HG03280 (cell line): ENCODE measurements around the gene PRDM8.
"Not testable (repeated sequence)": the region's sequence is repeated elsewhere in the genome, so short reads cannot be mapped to it uniquely, and the experiment has no call there.

ENCODE experiments used
- ATAC-seq: cut with Tn5 transposase; IDR thresholded peaks from one replicate; pipeline ENCODE4 v1.9.1; 2021; ENCODE audit warnings: mild to moderate bottlenecking, moderate library complexity; ENCODE audit not compliant: unreplicated experiment

PRDM8 gene

DNA sequence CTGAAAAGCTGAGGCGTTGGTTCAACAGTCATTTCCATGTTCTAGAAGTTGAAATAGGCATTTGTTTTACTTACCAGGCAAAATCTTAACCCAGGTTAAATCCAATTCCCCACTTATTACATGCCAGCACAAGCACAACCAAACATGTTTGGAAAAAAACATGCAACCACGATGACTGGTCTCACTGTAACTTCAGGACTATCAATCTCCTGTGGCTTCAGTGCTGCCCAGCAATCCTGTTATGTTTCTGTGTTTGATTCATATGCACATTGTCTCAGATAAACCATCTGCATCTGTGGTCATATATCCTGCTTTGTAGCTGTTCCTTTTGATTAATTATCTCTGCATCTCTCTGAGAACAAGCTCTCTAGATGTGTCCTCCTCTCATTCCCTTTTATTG is 28.3 kb downstream of the PRDM8 start:
- ATAC-seq: no peak

DNA sequence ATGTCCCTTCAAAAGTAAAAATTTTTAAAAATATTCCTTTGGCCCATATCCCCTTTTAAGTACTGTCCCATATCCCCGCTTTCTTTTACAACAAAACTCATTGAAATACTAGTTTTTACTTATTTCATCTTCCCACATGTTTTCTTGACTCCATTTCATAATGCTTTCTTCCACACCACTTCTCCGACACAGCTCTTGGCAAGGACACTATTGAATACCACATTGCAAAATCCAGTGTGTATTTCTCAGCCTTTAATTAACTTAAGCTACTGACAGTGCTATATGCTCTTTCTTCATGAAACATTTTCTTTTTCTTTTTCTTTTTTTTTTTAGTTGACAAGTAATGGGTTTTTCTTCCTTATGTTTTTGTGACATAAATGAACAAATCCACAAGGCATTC is 28.8 kb downstream of the PRDM8 start:
- ATAC-seq: no peak

DNA sequence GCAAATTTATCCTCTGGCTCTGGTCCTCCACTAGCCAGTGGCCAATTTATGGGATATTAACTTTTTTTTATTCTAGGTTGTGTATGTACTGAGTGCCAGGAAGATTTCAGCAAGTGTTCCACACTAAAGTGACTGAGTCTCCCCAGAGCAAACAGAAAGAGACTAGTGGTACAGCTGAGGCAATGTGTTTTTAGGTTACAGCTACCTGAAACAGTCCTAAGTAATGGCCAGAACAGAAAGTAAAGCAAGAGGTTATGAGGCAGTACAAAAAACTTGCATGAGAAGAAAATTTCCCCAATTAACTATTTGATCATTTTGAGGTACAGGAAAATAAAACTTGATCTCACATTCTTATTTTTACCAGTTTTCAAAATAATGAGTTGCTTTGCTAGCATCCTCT is 31.2 kb downstream of the PRDM8 start:
- peak; percentile 63 for ATAC-seq

DNA sequence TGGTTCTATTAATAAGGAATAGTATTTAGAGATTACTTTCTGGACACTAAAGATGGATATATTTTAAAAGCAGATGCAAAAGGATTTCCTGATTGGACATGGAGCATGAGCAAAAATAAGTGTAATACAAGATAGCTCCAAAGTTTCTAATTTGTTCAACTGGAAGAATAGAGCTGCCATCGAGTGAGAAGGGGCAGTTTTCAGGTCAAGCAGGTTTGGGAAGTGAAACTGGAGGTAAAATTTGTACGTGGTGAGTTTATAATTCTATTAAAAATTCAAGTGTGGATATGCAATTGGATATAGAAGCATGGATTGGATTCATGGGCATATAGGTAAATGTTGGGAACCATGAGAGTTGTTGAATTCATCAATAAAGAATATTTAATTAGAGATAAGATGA is 31.8 kb downstream of the PRDM8 start:
- no peak for ATAC-seq

DNA sequence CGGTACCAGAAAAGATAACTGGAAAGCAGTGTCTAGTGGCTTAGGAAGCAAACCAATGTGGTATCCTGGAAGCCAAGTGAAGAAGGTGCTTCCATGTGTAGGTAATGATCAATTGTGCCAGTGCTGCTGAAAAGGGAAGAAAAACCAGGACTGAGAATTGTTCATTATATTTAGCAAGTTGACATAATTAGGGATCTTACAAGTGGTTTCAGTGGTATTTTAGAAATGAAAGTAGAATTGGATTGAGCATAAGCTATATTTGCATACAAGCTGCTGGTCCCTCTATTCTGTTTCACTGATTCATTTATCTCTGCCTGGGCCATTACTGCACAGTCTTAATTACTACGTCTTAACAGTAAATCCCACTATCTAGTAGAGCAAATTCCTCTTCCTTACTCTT is 32.3 kb downstream of the PRDM8 start:
- peak; percentile 86 for ATAC-seq

DNA sequence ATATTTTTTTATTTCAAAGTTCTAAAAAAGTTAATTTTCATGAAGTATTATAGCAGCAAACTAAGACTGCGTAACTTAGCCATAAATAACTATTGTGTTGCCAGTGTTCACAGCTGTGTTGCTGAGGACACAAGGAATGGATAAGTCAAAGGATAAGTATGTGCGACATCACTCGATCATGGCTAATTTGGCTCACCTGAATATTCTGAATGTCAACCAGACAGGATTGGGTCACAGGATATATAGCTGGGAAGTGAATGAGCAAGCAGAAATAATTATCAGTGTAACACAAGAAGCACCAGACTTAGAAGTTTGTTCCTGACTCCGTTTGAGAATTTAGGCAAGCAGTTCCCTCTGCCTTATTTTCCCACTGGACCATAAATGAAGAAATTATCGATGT is 33.9 kb downstream of the PRDM8 start:
- no peak for ATAC-seq

DNA sequence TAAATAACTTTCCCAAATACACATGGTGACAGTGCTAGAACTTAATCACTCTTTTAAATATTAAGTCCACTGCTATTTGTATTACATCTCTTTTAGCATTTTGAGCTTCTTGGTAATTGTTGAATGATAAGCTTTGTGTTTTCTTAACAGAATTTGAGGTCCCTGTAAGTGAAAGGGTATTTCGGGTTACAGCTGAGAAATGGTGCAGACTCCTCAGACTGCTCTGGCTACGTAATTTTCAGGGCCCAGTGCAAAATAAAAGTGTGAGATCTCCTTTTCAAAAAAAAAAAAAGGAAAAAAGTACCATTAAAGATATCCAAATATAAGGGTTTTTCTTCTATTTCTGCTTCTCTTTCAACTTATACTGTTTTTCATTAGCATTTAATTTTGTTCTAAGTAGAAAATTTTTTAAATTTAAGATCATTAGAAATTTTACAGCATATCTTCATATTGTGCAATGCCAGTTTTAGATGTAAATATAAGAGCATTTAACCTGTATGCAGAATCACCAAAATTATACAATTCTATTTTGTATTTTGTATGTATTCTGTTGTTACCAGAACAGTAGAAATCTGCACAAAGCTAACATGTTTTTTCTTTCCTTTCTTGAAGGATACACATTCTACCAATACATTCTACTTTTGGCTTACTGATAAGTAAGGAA is 35.5 kb downstream of the PRDM8 start:
- ATAC-seq: no peak

DNA sequence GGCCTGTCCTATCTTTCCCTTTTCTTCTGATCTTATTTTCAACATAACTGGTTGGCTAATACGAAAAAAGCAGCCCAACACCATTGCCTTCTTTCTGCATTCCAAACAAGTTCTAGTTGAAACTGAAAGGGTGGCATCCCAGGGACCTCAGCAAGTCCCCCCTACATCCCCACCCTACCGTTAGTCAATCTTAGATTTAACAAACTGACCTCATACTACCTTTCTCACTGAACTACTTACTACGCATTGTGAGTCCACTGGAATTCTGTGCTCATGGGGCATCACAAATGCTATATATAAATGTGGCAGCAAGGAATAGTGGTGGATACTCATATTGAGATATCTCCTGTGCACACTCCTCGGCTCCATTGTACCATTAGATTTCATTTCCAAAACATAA is 36.1 kb downstream of the PRDM8 start:
- no peak for ATAC-seq

DNA sequence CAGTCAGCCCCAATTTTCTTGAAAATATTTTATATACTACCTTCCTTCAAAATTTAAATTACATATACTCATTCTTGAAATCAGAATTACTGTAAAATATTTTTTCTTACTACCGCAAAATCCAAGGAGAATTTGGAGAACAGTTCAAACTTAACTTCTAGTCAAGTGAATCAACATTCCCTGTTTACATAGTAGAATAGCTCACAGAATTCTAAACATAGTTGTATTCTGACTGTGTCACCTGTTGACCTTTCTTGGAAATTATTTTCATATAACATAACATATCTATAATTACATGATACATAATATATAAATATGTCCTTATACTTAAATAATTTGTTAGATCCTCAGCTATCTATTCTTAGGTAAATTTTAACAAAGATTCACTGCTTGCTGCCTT is 38.1 kb downstream of the PRDM8 start:
- no peak for ATAC-seq

DNA sequence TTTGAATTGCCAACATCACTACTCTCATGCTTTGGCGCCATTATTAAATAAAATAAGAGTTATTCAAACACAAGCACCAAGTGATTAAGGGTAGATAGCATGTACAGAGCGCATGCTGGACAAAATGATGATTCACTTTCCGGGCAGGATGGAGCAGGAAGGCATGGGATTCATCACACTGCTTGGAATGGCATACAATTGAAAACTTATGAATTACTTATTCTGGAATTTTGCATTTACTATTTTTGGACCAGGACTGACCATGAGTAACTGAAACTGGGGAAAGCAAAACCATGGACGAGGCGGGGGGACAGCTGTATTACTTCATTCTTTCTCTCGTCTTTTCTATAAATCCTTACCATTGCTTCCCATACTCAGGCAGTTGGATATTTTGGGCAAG is 40.7 kb downstream of the PRDM8 start:
- ATAC-seq: no peak

DNA sequence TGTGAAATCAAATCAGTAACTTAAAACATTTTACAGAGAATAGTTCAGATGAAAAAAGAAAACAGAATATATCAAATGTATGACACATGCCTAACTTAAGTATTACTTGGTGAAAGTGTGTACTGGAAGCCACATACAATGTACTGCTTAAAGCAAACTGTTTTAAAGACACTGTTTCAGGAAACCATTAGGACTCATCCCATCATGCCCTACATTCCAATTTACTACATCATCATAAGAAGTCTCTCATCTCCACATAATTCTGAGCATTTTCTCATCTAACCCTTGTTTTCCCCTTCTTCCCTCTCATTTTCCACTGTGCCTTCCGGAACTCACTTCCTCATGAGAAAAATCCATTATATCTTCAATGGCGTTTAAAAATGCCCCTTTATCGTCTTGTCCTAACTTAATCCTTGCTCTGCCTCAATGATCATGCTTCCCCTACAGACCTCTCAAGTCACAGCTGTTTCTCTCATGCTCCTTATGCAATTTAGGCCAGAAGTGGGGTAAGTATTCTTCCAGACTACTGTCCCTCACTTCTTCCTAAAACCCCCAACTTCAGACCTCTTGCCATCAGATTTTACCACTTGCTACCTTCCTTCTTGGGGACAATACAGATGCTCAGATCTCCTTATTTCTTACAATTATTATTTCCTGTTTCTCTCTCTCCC is 42.3 kb downstream of the PRDM8 start:
- ATAC-seq: no peak

DNA sequence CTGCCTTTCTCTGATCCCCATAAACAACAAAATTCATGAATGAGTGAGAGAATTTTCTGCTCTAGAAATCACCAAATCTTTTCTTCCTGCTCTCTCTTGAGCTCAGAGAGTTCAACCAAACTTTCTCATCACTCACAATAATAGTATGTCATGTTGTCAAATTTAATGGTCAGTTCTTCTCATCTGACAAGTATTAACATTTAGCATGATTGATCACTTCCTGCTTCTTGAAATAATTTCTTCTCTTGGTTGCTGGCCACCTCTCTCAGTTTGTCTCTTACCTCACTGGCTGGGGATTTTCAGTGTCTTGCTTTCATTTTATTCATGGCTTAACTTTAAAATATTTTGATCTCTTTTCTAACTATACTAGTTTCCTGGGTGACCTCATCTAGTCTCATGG is 43.7 kb downstream of the PRDM8 start:
- ATAC-seq: no peak

DNA sequence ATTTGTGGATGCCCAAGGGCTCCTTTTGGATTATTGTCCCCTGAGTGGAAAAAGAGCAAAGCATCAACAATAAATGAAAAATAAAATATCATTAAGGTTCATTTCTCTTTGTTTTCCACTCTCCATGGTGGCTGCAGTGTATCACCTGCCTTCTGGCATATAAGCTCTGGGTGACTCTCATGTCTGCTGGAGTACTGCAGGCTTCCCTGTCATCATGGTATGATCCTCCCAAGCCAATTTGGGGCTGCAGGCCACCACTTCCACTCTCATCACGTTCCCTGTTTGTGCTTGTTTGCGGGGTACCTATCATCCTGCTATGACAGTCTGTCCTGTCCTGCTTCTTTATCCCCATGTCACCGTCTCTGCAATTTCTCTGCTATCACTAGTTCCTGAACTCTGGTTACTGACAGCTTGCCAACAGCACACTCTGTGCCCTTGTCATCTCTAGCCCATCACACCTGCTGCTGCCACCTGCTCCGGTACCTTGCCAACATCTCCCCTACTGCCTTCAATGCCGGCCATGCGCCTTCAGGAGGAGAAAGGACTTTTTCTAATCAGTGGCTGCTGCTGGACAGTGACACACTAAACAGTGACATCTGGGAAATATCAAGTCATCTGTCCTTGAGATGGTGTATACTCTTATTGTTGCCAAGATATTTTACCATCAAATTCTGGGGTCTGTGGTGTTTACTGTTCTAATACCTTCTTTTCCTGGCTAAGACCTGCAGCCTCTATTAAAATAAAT is 46.1 kb downstream of the PRDM8 start:
- no peak for ATAC-seq

DNA sequence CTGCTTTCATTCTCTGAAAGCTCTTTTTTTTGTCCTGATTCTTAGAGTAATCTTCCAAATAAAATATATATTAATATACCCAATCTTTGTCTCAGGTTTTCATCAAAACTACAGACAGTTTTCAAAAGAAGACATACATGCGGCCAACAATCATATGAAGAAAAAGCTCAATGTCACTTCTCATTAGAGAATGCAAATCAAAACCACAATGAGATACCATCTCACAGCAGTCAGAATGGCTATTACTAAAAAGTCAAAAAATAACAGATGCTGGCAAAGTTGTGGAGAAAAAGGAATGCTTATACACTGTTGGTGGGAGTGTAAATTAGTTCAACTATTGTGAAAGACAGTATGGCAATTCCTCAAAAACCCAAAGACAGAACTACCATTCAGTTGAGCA is 50.2 kb downstream of the PRDM8 start:
- not testable (repeated sequence) for ATAC-seq

DNA sequence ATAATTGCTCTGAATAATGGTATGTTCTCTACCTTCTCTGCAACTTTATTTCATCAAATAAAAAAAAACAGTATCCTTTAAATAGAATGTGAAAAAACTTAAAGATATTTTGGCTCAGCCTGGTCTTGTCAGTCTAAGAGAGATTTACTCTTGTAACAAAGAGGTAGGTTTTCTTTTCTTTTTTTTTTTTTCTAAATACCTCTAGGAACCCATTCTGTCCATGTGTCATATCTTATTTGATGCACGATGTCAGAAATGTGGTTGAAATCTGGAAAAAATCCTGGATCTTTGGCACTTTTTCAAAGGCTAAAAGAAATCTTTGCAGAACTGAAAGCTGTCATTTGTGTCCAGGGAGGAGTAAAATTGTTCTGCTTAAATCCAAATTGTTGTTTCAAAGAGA is 51.8 kb downstream of the PRDM8 start:
- no peak for ATAC-seq

DNA sequence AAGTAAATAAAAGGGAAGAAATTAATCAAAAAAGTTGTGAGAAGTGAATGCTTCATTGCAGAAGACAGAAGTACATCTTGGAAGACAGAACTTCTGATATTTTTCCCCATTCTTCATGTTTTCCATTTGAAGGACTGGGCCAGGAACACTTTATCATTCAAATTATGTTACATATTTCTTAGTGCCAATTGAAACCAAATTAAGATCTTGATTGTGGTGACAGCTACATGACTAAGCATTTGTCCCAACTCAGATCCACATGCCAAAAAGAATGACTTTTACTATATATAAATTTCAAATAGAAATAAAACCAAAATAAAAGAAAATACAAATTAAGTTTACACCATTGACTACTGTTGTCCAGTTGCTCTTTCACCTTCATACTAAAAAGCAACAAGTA is 55.1 kb downstream of the PRDM8 start:
- ATAC-seq: no peak

DNA sequence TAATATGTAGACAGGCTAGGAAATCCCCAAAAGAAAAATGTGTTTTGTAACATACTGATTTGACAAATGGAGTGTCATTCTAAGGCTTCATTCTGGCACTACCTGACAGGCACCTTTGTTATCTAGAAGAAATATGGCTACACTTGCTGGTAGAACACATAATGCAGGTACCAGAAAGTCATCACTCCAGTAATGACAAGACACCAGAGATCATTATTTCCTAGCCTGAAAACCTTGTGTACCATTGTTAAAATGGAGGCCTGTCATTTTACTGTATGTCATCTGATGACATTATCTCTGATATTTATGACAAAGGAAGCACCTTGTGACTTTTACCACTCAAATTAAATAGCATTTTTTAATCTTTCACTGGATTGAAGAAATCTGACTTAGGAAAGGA is 55.6 kb downstream of the PRDM8 start:
- ATAC-seq: no peak

DNA sequence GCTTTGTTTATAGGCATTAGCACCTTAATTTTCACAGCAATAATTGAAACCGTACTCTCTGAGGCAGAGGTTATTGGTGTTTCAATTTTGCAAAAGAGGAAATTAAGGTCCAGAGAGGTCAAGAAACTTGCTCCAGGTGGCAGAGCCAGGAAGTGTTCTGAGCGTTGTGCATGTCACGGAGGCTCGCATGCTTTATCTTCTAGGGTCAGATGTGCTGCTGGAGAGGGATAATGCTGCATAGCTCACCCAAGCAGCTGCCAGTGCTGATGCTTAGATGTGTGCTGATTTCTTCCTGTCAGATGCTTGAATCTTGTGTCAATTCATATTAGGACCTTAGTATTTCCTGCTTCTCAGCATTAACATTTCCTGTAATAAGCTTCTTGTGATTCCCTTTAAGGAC is 56.2 kb downstream of the PRDM8 start:
- ATAC-seq: no peak
